Measurements from ENCODE around the gene VAX1.
"Not testable (repeated sequence)": the region's sequence is repeated elsewhere in the genome, so short reads cannot be mapped to it uniquely, and the experiment has no call there.

GRCh38 chr10:117126645-117127044, 11.4 kb downstream of the VAX1 start:
- TF ChIP-seq, protein P1, sequence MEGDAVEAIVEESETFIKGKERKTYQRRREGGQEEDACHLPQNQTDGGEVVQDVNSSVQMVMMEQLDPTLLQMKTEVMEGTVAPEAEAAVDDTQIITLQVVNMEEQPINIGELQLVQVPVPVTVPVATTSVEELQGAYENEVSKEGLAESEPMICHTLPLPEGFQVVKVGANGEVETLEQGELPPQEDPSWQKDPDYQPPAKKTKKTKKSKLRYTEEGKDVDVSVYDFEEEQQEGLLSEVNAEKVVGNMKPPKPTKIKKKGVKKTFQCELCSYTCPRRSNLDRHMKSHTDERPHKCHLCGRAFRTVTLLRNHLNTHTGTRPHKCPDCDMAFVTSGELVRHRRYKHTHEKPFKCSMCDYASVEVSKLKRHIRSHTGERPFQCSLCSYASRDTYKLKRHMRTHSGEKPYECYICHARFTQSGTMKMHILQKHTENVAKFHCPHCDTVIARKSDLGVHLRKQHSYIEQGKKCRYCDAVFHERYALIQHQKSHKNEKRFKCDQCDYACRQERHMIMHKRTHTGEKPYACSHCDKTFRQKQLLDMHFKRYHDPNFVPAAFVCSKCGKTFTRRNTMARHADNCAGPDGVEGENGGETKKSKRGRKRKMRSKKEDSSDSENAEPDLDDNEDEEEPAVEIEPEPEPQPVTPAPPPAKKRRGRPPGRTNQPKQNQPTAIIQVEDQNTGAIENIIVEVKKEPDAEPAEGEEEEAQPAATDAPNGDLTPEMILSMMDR (conservative IDR thresholded peaks at IDR 0.05): not testable (repeated sequence)
- not testable (repeated sequence) for TF ChIP-seq ZFX (IDR thresholded peaks at IDR 0.05)

Data from C4-2B (cell line).